Limb (tissue), 2 donors: Measurements from ENCODE around the gene ILK.

ENCODE experiments used
- DNase-seq, 2 donors: peaks; one replicate each; pipeline ENCODE4 v3.0.0-alpha.2; 2016; ENCODE audit errors: extremely low spot score in 2 of 2

ILK gene

GRCh38 chr11:6606471-6607189 lies 3.1 kb downstream of the ILK start:
- DNase-seq, result peak; percentile 88 to 94

- DNase-seq, result peak in 1 of 2 donors; percentile 12
Observed at GRCh38 chr11:6607190-6607795, 3.7 kb downstream of the ILK start.

GRCh38 chr11:6608011-6608410 lies 4.4 kb downstream of the ILK start:
- no peak for DNase-seq

- peak in 1 of 2 donors; percentile 27 for DNase-seq
Observed at GRCh38 chr11:6608726-6609501, 5.3 kb downstream of the ILK start.

GRCh38 chr11:6609502-6610015 lies 6.0 kb downstream of the ILK start:
- no peak for DNase-seq

- DNase-seq, result peak in 1 of 2 donors; percentile 26
Observed at GRCh38 chr11:6610591-6610990, 7.0 kb downstream of the ILK start.

GRCh38 chr11:6611092-6611962 lies 7.8 kb downstream of the ILK start:
- no peak for DNase-seq

GRCh38 chr11:6611963-6612212 lies 8.3 kb downstream of the ILK start:
- no peak for DNase-seq

GRCh38 chr11:6612213-6613041 lies 8.9 kb downstream of the ILK start, which contains the start of gene TAF10:
Gene TAF10, minus strand, starts transcription at chr11:6612216. Its CDS starts 27 bp downstream, at chr11:6612189.
- DNase-seq, result peak; percentile 97

- DNase-seq, result no peak
Observed at GRCh38 chr11:6613496-6613895, 9.9 kb downstream of the ILK start.

- no peak for DNase-seq
Observed at GRCh38 chr11:6614446-6614845, 10.9 kb downstream of the ILK start.

- DNase-seq, result no peak
Observed at GRCh38 chr11:6615046-6615445, 11.5 kb downstream of the ILK start.

- no peak for DNase-seq
Observed at GRCh38 chr11:6615882-6616585, 12.5 kb downstream of the ILK start.

GRCh38 chr11:6616596-6617250 lies 13.1 kb downstream of the ILK start:
- no peak for DNase-seq

GRCh38 chr11:6617315-6617781 lies 13.8 kb downstream of the ILK start:
- DNase-seq, result no peak

- DNase-seq, result peak in 1 of 2 donors; percentile 68
Observed at GRCh38 chr11:6618117-6619003, 14.8 kb downstream of the ILK start.

- DNase-seq, result peak; percentile 93 to 94
Observed at GRCh38 chr11:6619004-6619745, 15.6 kb downstream of the ILK start, which contains the start of gene TPP1. Gene TPP1, minus strand, starts transcription at chr11:6619422. Its CDS starts 22 bp downstream, at chr11:6619400.
